ENCODE results near the gene FKBP1B. TPM values are rescaled to one million over a fixed set of nuclear protein-coding genes. Genes with fewer than 3 reads are reported as not detected.
"Not testable (repeated sequence)": the region's sequence is repeated elsewhere in the genome, so short reads cannot be mapped to it uniquely, and the experiment has no call there.

Gene FKBP1B
- total RNA-seq, 2 donors from 2014 or later, result 0.27 to 2.6 TPM

DNA sequence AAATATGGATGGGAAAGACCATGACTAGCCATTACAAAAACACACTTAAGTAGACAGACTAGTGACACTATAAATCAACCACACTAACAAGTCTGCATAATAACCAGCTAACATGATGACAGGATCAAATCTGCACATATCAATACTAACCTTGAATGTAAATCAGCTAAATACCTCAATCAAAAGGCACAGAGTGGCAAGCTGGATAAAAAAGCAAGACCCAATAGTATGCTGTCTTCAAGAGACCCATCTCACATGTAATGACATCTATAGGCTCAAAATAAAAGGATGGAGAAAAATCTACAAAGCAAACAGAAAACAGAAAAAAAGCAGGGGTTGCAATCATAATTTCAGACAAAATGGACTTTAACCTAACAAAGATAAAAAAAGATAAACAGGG is 57.2 kb downstream of the FKBP1B start:
- no peaks in the 10 kb centered on the region for H3K27me3 Mint-ChIP-seq
- H3K27ac Mint-ChIP-seq, result no peak overlapping the region
- H3K9me3 ChIP-seq (ENCODE audit: control insufficient read depth, low read length, poor library complexity, severe bottlenecking), result no peaks in the 10 kb centered on the region
- no peak overlapping the region for H3K4me3 Mint-ChIP-seq
- ATAC-seq, result no peak
- no peak for DNase-seq
- H3K4me1 Mint-ChIP-seq, result no peaks in the 10 kb centered on the region
- H3K36me3 Mint-ChIP-seq (ENCODE audit: low read depth), result no peaks in the 10 kb centered on the region

DNA sequence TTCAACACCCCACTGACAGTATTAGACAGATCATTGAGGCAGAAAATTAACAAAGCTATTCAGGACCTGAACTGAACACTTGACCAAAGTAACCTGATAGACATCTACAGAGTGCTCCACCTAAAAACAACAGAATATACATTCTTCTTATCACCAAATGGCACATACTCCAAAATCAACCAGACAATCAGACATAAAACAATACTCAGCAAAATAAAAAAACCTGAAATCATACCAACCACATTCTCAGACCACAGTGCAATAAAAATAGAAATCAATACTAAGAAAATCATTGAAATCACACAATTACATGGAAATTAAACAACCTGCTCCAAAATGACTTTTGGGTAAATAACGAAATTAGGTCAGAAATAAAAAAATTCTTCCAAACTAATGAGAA is 57.8 kb downstream of the FKBP1B start:
- no peaks in the 10 kb centered on the region for H3K27me3 Mint-ChIP-seq
- DNase-seq, result no peak
- no peaks in the 10 kb centered on the region for H3K4me1 Mint-ChIP-seq
- H3K4me3 Mint-ChIP-seq, result no peak overlapping the region
- no peak overlapping the region for H3K27ac Mint-ChIP-seq
- H3K36me3 Mint-ChIP-seq (ENCODE audit: low read depth), result no peaks in the 10 kb centered on the region
- no peak for ATAC-seq
- no peaks in the 10 kb centered on the region for H3K9me3 ChIP-seq (ENCODE audit: control insufficient read depth, low read length, poor library complexity, severe bottlenecking)

- H3K27me3 Mint-ChIP-seq; ATAC-seq; H3K27ac Mint-ChIP-seq; H3K4me1 Mint-ChIP-seq; H3K9me3 ChIP-seq (ENCODE audit: control insufficient read depth, low read length, poor library complexity, severe bottlenecking); H3K4me3 Mint-ChIP-seq; H3K36me3 Mint-ChIP-seq (ENCODE audit: low read depth); DNase-seq: not testable (repeated sequence)
These were observed 59.9 kb downstream of the FKBP1B start for GRCh38 chr2:24109431-24109830.

DNA sequence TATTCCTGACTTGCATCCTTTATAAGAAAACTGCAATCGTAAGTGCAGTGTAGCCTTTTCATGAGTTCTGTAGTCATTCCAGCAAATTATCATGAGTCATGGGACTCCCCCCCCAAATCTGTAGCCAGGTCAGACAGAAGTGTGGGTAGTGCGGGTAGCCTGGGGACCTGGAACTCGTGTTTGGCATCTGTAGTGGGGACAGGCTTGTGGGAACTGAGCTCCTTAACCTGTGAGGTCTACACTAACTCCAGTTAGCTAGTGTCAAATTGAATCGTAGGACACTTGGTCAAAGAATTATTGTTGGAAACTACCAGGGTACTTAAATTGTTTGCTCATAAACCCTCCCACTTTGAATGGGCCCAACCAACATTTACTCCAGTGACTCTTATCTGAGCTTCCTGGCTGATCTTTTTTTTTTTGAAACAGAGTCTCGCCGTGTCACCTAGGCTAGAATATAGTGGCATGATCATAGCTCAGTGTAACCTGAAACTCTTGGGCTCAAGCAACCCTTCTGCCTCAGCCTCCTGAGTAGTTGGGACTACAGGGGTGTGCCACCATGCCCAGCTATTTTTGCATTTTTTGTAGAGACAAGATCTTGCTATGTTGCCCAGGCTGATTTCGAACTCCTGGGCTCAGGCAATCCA is 61.2 kb downstream of the FKBP1B start:
- Mint-ChIP-seq H3K36me3 (ENCODE audit: low read depth) (no peaks in the 10 kb centered on the region), H3K4me3 (no peak overlapping the region), H3K27ac (no peak overlapping the region), H3K27me3 (no peaks in the 10 kb centered on the region), H3K4me1 (no peaks in the 10 kb centered on the region)
- ATAC-seq (no peak), DNase-seq (no peak)
- no peaks in the 10 kb centered on the region for H3K9me3 ChIP-seq (ENCODE audit: control insufficient read depth, low read length, poor library complexity, severe bottlenecking)

DNA sequence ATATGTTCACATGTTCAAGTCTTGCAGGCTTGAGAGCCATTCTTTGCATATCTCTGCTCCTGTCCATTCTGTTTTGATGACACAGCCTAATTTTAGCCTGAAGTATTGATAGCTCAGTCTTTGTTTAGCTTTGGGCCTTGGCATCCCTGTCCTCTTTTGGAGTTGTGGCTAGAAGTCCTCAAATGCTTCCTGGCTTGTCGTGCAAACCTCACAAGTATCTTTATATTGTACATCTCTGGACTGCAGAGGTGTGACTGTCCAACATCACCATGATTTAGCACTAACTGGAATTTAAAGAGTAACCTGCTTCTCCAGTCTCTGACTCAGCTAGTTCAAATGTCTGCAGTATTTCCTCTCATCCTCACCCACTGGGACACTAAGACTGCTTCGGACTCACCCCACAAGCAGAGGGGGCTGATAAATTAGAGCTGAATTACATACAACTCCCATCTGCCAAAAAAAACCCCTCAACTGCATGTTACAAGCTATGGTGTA is 61.9 kb downstream of the FKBP1B start:
- Mint-ChIP-seq H3K4me1 (no peaks in the 10 kb centered on the region), H3K4me3 (no peak overlapping the region), H3K27me3 (no peaks in the 10 kb centered on the region), H3K36me3 (ENCODE audit: low read depth) (no peaks in the 10 kb centered on the region), H3K27ac (no peak overlapping the region)
- H3K9me3 ChIP-seq (ENCODE audit: control insufficient read depth, low read length, poor library complexity, severe bottlenecking), result no peaks in the 10 kb centered on the region
- no peak for ATAC-seq
- DNase-seq, result no peak

Other genes starting within 250 kb of the FKBP1B start
- gene ATAD2B, start 122.6 kb upstream of the FKBP1B start, total RNA-seq, result 10 to 100 TPM; 48.3 to 52.3 TPM
- 10 to 100 TPM; 12.0 to 13.9 TPM for gene UBXN2A, start 109.3 kb upstream of the FKBP1B start, total RNA-seq
- 1 to 10 TPM in 1 of 2 donors, under 1 TPM in 1; 0.27 to 4.9 TPM for gene MFSD2B, start 39.7 kb upstream of the FKBP1B start, total RNA-seq
- gene WDCP, start 2.4 kb upstream of the FKBP1B start, total RNA-seq, result 1 to 10 TPM; 3.4 to 3.7 TPM
- 10 to 100 TPM; 48.8 to 51.5 TPM for gene SF3B6, start 26.6 kb downstream of the FKBP1B start, total RNA-seq
- gene TP53I3, start 35.1 kb downstream of the FKBP1B start, total RNA-seq, result under 1 TPM; 0.17 to 0.34 TPM
- not detected for gene PFN4, start 73.6 kb downstream of the FKBP1B start, total RNA-seq
- gene FAM228B, start 73.7 kb downstream of the FKBP1B start, total RNA-seq, result 10 to 100 TPM; 10.7 to 16.2 TPM
- under 1 TPM; 0.17 to 0.52 TPM for gene FAM228A, start 125.3 kb downstream of the FKBP1B start, total RNA-seq